Breast epithelium (tissue), 3 donors: ENCODE measurements around the gene DAB2IP.

Experiments used
- CTCF ChIP-seq, 3 donors: fragments of 450-650 bp; IDR thresholded peaks; one replicate each; pipeline ENCODE4 v1.5.1; 2016 to 2017; ENCODE audit warnings: antibody characterized with exemption in 3 of 3, mild to moderate bottlenecking in 3 of 3, moderate library complexity in 3 of 3
- POLR2A ChIP-seq: fragments of 450-650 bp; IDR thresholded peaks from one replicate; pipeline ENCODE4 v1.6.1; 2016; ENCODE audit warnings: antibody characterized with exemption, mild to moderate bottlenecking, moderate library complexity

- TF ChIP-seq POLR2A (no peak), CTCF (IDR thresholded peaks at IDR 0.05) (no peak)
These were observed 67.1 kb downstream of the DAB2IP start for GRCh38 chr9:121718501-121718900.
